ENCODE data around the gene SNTB2.

SNTB2 gene

DNA sequence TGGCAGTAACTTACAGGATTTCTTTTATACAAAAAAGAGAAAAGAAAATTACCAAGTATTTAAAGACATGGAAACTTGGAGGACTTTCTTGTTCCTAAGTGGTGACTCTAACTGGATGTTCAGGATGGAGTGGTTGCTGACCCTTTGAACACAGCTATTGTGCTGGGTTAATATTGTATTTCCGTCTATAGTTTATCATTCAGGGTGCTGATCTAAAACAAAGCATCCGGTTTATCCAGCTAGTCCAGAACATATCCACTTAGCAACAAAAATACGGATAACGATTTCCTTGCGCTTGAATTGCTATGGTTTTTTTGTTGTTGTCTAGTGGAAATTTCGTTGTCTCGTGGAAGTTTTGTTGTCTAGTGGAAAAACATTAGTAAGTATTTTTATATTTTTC, 38.2 kb downstream of the SNTB2 start:
- Histone ChIP-seq H3K36me3 (ENCODE audit: insufficient read depth, low read length) (no peaks in the 10 kb centered on the region), H3K4me3 (no peak overlapping the region), H3K27ac (no peak overlapping the region), H3K9me3 (ENCODE audit: low read depth, low read length) (no peaks in the 10 kb centered on the region), H3K9ac (ENCODE audit: insufficient read length) (no peak overlapping the region)
- no peak for DNase-seq (ENCODE audit: low read depth, low spot score)
- no peak for TF ChIP-seq FOXP2 (optimal IDR thresholded peaks at IDR 0.05; ENCODE audit: control extremely low read depth, extremely low read length, insufficient read depth)
- TF ChIP-seq EZH2 (IDR thresholded peaks at IDR 0.05): no peak
- TF ChIP-seq POLR2AphosphoS5 (IDR thresholded peaks at IDR 0.05; ENCODE audit: borderline replicate concordance, low read depth, low read length): no peak

DNA sequence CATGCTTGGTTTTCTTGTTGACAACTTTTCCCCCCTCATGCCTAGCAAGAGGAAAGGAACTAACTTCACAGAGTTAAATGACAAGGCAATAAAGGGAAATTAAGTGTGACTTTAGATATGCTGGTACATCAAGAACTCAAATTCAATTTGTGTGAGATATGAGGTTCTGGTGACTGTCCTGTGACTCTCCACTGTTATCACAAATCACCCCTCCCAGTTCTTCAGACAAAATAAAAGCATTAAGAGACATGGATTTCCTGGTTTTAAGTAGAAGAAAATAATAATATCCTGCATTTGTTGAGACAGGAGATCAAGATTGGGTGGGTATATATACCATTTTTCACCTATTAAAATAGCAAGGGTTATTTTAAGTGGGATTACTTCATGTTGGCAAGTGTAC, 46.2 kb downstream of the SNTB2 start:
- no peak overlapping the region for H3K4me3 ChIP-seq
- H3K27ac ChIP-seq: no peak overlapping the region
- TF ChIP-seq POLR2AphosphoS5 (IDR thresholded peaks at IDR 0.05; ENCODE audit: borderline replicate concordance, low read depth, low read length) (no peak), EZH2 (IDR thresholded peaks at IDR 0.05) (no peak), FOXP2 (optimal IDR thresholded peaks at IDR 0.05; ENCODE audit: control extremely low read depth, extremely low read length, insufficient read depth) (no peak)
- no peak overlapping the region for H3K9ac ChIP-seq (ENCODE audit: insufficient read length)
- no peaks in the 10 kb centered on the region for H3K36me3 ChIP-seq (ENCODE audit: insufficient read depth, low read length)
- no peak for DNase-seq (ENCODE audit: low read depth, low spot score)
- no peaks in the 10 kb centered on the region for H3K9me3 ChIP-seq (ENCODE audit: low read depth, low read length)

DNA sequence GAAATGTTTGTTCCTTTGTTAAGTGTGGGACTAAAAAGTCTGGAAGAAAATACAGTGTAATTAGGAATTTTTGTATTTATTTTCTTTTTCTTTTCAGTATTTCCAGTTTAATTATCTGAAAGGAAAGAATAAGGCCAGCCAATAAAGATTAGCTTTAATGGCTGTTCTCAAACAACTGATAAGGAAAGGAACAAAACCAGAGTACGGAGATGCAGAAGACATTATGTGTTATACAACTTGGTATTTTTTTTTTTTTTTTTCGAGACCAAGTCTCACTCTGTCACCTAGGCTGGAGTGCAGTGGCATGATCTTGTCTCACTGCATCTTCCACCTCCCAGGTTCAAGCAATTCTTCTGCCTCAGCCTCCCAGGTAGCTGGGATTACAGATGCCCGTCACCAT, 47.5 kb downstream of the SNTB2 start:
- H3K4me3 ChIP-seq: no peak overlapping the region
- no peak for DNase-seq (ENCODE audit: low read depth, low spot score)
- H3K9me3 ChIP-seq (ENCODE audit: low read depth, low read length): no peaks in the 10 kb centered on the region
- TF ChIP-seq FOXP2 (optimal IDR thresholded peaks at IDR 0.05; ENCODE audit: control extremely low read depth, extremely low read length, insufficient read depth) (no peak), EZH2 (IDR thresholded peaks at IDR 0.05) (no peak), POLR2AphosphoS5 (IDR thresholded peaks at IDR 0.05; ENCODE audit: borderline replicate concordance, low read depth, low read length) (no peak)
- H3K9ac ChIP-seq (ENCODE audit: insufficient read length): no peak overlapping the region
- no peaks in the 10 kb centered on the region for H3K36me3 ChIP-seq (ENCODE audit: insufficient read depth, low read length)
- H3K27ac ChIP-seq: no peak overlapping the region

DNA sequence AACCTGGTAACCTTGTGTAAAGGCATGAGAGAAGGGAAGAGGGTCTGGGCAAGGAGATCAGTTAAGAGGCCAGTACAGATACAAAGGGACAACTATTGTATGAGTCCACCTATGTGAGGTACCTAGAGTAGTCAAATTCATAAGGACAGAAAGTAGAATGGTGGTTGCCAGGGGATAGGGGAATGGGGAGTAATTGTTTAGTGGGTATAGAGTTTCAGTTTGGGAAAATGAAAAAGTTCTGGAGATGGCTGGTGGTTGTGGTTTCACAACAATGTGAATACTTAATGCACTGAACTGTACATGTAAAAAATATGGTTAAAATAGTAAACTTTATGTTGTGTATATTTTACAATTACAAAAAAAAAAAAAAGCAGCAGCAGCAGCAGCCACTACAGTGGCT, 49.4 kb downstream of the SNTB2 start:
- no peaks in the 10 kb centered on the region for H3K9me3 ChIP-seq (ENCODE audit: low read depth, low read length)
- DNase-seq (ENCODE audit: low read depth, low spot score): no peak
- no peak overlapping the region for H3K9ac ChIP-seq (ENCODE audit: insufficient read length)
- no peak overlapping the region for H3K27ac ChIP-seq
- TF ChIP-seq EZH2 (IDR thresholded peaks at IDR 0.05) (no peak), POLR2AphosphoS5 (IDR thresholded peaks at IDR 0.05; ENCODE audit: borderline replicate concordance, low read depth, low read length) (no peak), FOXP2 (optimal IDR thresholded peaks at IDR 0.05; ENCODE audit: control extremely low read depth, extremely low read length, insufficient read depth) (no peak)
- no peak overlapping the region for H3K4me3 ChIP-seq
- H3K36me3 ChIP-seq (ENCODE audit: insufficient read depth, low read length): no peaks in the 10 kb centered on the region

DNA sequence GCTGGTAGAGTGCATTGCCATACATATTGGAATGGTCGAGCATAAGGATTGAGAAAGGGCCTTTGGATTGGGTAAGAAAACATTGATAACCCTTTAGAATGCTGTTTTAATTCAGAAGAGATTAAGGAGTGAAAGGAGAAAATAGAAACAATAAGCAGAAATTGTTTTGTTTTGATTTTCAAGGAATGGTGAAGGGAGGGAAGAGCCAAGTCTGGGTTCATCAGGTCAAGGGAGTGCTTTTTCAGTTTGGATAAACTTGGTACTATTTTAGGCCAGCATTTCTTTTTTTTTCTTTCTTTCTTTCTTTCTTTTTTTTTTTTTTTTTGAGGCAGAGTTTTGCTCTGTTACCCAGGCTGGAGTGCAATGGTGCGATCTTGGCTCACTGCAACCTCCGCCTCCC, 50.3 kb downstream of the SNTB2 start:
- Histone ChIP-seq H3K9me3 (ENCODE audit: low read depth, low read length) (no peaks in the 10 kb centered on the region), H3K9ac (ENCODE audit: insufficient read length) (no peak overlapping the region), H3K36me3 (ENCODE audit: insufficient read depth, low read length) (no peaks in the 10 kb centered on the region), H3K27ac (no peak overlapping the region), H3K4me3 (no peak overlapping the region)
- DNase-seq (ENCODE audit: low read depth, low spot score): no peak
- no peak for TF ChIP-seq FOXP2 (optimal IDR thresholded peaks at IDR 0.05; ENCODE audit: control extremely low read depth, extremely low read length, insufficient read depth)
- TF ChIP-seq EZH2 (IDR thresholded peaks at IDR 0.05): no peak
- no peak for TF ChIP-seq POLR2AphosphoS5 (IDR thresholded peaks at IDR 0.05; ENCODE audit: borderline replicate concordance, low read depth, low read length)

DNA sequence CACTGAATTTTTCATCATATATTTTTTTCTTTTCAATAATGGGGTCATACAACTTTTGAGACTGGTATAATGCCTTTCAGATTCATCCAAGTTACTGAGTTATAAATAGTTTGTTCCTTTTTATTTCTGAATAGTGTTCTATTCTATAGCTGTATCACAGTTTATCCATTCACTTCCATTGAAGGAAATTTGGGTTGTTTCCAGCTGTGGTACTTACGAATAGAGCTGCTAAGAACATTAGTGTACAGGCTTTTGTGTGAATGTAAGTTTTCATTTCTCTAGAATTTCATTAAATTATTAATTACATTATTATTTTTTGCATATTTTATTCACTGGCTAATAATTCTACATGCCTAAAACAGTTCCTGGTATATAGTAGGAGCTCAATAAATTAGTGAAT, 52.9 kb downstream of the SNTB2 start:
- H3K27ac ChIP-seq: no peak overlapping the region
- TF ChIP-seq FOXP2 (optimal IDR thresholded peaks at IDR 0.05; ENCODE audit: control extremely low read depth, extremely low read length, insufficient read depth): no peak
- TF ChIP-seq EZH2 (IDR thresholded peaks at IDR 0.05): no peak
- TF ChIP-seq POLR2AphosphoS5 (IDR thresholded peaks at IDR 0.05; ENCODE audit: borderline replicate concordance, low read depth, low read length): no peak
- no peaks in the 10 kb centered on the region for H3K36me3 ChIP-seq (ENCODE audit: insufficient read depth, low read length)

DNA sequence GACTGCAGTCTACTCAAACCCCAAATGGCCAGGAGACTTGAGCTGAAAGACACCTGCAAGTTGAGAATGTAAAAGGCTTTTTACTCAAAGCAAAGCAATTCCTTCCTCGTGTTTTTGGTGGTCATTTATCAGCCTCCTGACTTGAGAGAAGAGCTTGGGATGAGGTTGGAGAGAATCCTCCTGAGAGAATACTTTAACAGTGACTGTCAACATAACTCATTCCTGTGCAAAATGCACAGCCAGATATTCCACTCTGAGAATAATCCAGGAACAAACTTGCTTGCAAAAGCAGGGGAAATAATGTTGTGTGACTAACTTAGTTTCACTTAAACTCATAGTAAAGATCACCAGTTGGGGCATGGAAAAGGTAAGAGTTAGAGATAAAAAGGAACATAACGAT, 53.4 kb downstream of the SNTB2 start:
- H3K9ac ChIP-seq (ENCODE audit: insufficient read length): no peak overlapping the region
- peaks cover under 1% of the 10 kb centered on the region; the same call in 1 of the 2 replicates for H3K36me3 ChIP-seq (ENCODE audit: insufficient read depth, low read length)
- H3K27ac ChIP-seq: 0 out of 2 replicates have a peak overlapping the region, but pooled peaks have one; percentile 19
- no peak for DNase-seq (ENCODE audit: low read depth, low spot score)
- no peak overlapping the region for H3K4me3 ChIP-seq
- no peaks in the 10 kb centered on the region for H3K9me3 ChIP-seq (ENCODE audit: low read depth, low read length)
- TF ChIP-seq FOXP2 (optimal IDR thresholded peaks at IDR 0.05; ENCODE audit: control extremely low read depth, extremely low read length, insufficient read depth): no peak
- no peak for TF ChIP-seq EZH2 (IDR thresholded peaks at IDR 0.05)
- no peak for TF ChIP-seq POLR2AphosphoS5 (IDR thresholded peaks at IDR 0.05; ENCODE audit: borderline replicate concordance, low read depth, low read length)

More for the DNA sequence above, 52.9 kb downstream of the SNTB2 start:
- Histone ChIP-seq H3K4me3 (no peak overlapping the region), H3K9ac (ENCODE audit: insufficient read length) (no peak overlapping the region), H3K9me3 (ENCODE audit: low read depth, low read length) (no peaks in the 10 kb centered on the region)
- no peak for DNase-seq (ENCODE audit: low read depth, low spot score)

DNA sequence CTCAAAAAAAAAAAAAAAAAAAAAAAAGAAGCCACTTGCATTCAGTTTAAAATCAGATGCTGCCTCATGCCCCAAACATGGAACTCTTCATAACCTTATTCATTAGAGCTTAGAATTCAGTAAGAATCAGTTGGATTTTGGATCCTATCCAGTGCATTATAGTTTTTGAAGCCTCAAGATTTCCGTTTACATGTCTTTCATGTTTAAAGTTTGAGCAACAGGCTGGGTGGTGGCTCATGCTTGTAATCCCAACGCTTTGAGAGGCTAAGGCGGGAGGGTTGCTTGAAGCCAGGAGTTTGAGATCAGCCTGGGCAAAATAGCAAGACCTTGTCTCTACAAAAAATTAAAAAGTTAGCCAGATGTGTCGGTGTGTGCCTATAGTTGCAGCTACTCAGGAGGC, 55.0 kb downstream of the SNTB2 start:
- TF ChIP-seq POLR2AphosphoS5 (IDR thresholded peaks at IDR 0.05; ENCODE audit: borderline replicate concordance, low read depth, low read length) (no peak), EZH2 (IDR thresholded peaks at IDR 0.05) (no peak), FOXP2 (optimal IDR thresholded peaks at IDR 0.05; ENCODE audit: control extremely low read depth, extremely low read length, insufficient read depth) (no peak)
- peak overlapping the region; percentile 88 for H3K27ac ChIP-seq
- DNase-seq (ENCODE audit: low read depth, low spot score): no peak

DNA sequence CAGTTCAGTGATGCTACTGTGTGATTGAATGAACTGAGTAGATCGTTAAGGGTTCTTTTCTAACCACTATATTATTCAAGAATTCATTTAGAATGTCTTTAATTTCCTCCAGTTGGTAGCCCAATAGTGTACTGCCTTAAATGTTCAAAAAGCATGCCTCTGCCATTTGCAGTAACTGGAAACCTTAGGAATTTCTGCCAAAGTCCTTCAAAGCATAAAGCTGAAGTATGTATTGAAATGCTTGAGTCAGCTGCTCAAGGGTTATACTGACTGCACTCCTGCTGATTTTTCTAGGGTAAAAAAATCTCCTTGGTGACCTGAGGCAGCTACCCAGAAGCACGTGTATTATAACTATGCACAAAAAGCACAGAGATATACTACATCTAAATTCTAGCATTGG, 56.5 kb downstream of the SNTB2 start:
- no peaks in the 10 kb centered on the region for H3K9me3 ChIP-seq (ENCODE audit: low read depth, low read length)
- DNase-seq (ENCODE audit: low read depth, low spot score): peak; percentile 20
- no peak overlapping the region for H3K9ac ChIP-seq (ENCODE audit: insufficient read length)
- no peak for TF ChIP-seq FOXP2 (optimal IDR thresholded peaks at IDR 0.05; ENCODE audit: control extremely low read depth, extremely low read length, insufficient read depth)
- no peak for TF ChIP-seq EZH2 (IDR thresholded peaks at IDR 0.05)
- TF ChIP-seq POLR2AphosphoS5 (IDR thresholded peaks at IDR 0.05; ENCODE audit: borderline replicate concordance, low read depth, low read length): no peak
- peak overlapping the region; percentile 88 for H3K27ac ChIP-seq
- H3K36me3 ChIP-seq (ENCODE audit: insufficient read depth, low read length): peaks cover 10% of the 10 kb centered on the region
- H3K4me3 ChIP-seq: peak overlapping the region; percentile 40

More for the DNA sequence above, 55.0 kb downstream of the SNTB2 start:
- Histone ChIP-seq H3K36me3 (ENCODE audit: insufficient read depth, low read length) (peaks cover 6% of the 10 kb centered on the region; the same call in 1 of the 2 replicates), H3K4me3 (no peak overlapping the region), H3K9me3 (ENCODE audit: low read depth, low read length) (no peaks in the 10 kb centered on the region), H3K9ac (ENCODE audit: insufficient read length) (no peak overlapping the region)
